Occipital lobe (tissue), 2 donors: Measurements from ENCODE around the gene JSRP1. TPM values are rescaled to one million over a fixed set of nuclear protein-coding genes. Genes with fewer than 3 reads are reported as not detected.

Source experiments
- DNase-seq: peaks from one replicate; lab custom pipeline; 2025; lab: John Stamatoyannopoulos, UW
- total RNA-seq: library from RNA; depleted of rRNA; stranded (reverse); fragments of >200 nt; gene quantifications from one replicate; pipeline ENCODE4 v1.2.3, GENCODE V29; 2014

JSRP1 gene
- total RNA-seq, 1 donor from 2014 or later: not detected

DNA sequence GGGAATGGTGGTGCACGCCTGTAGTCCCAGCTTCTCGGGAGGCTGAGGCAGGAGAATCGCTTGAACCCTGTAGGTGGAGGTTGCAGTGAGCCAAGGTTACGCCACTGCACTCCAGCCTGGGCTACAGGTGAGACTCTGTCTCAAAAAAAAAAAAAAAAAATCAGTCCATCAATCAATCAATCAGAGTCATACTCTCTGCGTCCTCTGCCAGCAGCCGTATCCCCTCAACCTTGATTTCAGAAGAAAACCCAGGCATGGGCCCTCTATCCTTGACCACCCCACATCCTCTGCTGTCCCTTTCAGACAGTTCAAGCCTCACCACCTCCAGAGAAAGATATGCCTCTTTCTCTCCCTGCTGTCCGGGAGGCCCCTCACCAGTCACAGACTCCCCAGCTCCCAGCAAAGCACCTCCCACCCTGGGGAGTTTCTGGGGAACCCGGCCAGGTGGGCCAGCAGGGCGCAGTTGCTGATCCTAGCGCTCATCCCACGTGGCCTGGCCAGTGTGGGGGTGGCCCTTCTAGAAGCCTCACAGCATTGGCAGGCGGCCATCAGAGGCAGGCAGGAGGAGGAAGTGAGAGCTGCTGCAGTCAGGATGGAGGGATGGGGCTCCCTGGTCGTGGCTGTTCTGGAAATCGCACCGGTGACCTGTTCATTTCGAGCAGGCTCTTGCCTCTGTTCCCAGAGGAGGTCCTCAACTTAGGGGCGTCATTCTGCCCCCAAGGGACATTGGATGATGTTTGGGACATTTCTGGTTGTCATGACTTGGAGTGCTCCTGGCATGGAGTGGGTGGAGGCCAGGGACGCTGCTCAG is 10.2 kb upstream of the JSRP1 start:
- peak; percentile 62 for DNase-seq

DNA sequence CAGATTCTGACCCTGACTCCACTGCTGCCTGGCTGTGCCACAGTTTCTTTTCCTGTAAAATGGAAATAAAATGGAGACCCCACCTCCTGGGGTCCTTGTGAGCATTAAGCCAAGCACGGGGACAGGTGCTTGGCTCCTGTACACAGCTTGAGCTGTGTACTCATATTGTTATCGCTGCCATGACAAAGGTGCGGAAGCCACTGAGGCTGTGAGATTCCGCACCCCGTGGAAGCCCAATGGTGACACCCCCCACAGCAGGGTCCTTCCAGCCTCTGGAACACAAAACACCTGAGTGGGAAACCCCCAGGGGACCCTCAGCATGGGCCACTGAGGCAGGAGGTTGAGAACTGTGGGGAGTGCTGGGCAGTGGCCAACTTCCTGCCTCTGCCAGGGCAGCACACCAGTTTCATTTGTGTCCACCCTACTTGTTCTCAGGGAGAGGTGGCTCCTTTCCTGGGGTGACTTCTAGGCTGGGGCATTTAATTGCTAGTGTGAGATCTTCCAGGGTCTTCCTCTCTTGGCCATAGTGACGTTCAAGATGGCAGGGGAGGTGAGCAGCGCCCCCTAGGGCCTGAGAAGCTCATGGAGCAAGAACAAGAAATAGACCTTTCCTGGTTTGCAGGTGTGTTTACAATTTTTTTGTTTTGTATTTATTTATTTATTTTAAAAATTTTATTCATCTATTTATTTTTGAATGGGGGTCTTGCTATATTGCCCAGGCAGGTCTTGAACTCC is 5.4 kb upstream of the JSRP1 start:
- no peak for DNase-seq

DNA sequence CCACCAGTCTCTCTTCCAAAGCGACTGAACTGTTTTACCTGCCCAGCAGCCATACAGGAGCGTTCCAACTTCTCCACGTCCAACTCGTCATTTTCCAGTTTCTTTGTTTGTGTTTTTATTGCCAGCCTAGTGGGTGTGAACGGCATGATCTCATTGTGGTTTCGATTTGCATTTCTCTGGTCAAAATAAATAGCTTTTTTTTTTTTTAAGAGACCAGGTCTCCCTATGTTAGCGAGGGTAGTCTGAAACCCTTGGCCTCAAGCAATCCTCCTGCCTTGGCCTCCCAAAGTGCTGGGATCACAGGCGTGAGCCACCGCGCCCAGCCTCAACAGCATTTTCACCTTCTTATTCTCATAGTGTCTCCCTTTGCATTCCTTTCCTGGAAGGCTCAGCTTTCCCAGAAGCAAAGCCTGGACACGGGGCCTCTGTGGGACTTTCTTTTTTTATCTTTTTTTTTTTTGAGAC is 4.2 kb upstream of the JSRP1 start:
- DNase-seq: no peak

DNA sequence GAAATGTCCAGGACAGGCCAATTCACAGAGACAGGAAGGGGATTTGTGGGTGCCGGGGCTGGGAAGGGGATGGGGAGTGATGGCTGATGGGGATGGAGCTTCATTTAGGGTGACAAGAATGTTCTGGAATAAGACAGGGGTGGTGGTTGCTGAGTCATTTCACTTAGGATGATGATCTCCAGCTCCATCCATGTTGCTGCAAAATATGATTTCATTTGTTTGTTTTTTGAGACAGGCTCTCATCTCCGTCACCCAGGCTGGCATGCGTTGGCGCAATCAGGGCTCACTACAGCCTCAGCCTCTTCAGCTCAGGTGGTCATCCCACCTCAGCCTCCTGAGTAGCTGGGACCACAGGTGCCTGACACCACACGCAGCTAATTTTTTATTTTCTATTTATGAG is 3.1 kb upstream of the JSRP1 start:
- no peak for DNase-seq

DNA sequence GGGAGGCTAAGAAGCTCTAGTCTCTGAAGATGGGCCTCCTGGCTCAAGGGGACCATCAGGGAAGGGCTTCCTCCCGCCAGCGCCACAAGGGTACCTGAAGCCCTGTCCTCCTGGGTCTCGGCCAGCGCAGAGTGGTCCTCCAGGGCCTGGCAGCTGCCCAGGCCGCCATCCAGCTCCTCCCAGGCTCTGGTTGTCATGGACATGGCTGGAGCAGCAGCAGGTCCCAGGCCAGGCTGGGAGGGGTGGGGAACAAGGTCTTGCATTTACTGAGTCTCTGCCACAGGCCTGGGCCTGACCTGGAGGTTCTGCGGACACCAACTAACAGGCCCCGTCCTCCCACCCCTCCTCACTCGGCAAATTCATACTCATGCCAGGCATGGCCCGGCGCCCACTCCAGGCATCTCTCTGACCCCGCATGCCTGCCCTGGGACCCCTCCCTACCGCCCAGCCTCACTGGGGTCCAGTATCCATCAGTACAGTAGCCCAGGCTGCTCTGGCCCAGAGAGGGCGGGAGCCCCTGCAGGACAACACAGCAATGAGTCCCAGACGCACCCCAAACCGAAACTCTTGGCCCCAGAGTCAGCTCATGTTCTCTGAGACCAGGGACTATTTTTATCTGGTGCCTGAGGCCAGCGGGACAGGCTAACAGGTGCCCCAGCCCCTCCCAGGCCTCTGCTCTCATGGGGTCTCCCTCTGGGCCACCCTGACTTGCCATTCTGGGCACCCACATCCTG is 938 bp downstream of the JSRP1 start:
- DNase-seq: no peak

DNA sequence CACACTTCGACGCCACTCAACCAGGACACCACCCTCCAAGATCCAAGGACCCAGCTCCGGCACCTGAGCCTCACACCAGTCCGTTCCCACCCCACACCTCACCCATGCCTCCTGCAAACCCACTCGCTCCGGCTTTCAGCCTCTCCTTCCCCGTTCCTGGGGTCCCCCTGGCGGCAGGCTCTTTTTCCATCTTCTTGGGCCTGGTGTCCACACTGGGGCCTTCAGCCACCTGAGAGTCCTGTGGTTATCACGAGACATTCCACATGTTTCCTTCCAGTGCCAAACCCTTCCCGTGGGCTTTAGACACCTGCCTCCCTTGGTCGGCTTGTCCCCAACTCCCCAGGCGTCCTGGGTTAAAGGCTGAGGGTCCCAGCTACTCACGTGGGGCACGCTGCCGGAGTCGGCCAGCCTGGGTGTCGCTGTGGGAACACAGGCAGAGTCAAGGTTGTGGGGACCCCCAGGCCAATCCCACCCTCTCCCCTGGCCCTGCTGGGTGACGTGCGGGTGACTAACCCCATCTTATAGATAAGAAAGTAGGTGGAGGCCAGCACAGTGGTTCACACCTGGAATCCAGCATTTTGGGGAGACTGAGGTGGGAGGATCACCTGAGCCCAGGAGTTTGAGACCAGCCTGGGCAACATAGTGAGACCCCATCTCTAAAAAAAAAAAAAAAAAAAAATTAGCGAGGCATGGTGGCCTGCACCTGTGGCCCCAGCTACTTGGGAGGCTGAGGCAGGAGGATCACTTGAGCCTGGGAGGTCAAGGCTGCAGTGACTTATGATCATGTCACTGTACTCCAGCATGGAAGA is 1.9 kb downstream of the JSRP1 start:
- DNase-seq: no peak

DNA sequence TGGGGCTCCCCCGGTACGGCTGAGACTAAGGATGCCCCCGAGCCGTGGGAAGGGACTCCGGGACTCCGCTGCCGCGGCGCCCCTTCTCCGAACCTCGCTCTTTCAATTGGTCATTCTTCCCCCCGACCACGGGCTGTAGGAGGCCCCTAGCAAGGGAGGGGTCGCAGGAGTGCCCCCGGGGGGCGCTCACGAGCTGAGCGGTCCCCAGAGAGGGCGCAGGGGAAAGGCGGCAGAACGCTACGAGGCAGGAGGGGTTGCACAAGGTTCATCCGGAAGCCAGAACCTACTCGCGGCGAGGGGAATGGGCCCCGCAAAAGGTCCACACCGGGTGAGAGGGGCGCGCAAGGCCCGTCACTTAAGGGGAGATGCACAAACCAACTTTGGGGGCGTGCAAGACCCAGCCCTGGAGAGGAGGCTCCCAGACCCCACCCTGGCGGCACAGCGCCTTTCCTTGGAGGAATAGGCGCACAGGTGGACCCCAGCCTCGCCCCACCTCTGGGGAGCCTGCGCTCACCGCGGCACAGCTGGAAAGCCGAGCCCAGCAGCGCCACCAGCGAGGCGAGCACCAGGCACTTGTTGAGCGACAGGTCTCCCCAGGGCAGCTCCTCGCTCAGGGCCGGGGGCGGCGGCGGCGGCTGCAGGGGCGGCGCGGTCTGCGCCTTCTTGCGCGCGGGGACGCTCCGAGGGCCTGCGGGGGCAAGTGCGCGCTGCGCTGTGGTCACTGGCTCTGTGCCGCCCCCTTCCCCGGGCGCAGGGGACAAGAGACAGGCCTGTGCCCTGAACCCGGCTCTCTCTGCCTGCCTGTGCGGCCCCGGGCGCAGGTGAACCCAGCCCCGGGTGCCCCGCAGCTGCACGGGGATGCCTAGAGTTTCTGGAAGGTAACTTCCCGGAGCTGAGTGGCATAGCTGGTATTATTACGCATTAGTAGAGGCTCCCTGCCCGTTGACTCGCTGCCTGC is 2.8 kb downstream of the JSRP1 start:
- no peak for DNase-seq

DNA sequence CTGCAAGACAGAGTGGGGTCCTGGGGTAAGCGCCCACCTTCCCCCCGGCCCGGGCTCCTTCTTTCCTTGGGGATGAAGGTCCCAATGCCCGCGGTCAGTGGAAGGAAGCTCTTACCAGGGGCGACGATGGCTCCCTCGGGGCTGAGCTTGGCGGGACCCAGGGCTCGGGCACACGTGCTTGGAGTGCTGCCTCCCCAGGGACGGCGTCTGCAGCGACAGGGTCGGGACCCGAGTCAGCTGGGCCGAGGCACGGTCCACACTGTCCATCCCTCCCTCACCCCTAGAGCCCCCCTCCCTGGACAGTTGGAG is 3.5 kb downstream of the JSRP1 start:
- DNase-seq: no peak

DNA sequence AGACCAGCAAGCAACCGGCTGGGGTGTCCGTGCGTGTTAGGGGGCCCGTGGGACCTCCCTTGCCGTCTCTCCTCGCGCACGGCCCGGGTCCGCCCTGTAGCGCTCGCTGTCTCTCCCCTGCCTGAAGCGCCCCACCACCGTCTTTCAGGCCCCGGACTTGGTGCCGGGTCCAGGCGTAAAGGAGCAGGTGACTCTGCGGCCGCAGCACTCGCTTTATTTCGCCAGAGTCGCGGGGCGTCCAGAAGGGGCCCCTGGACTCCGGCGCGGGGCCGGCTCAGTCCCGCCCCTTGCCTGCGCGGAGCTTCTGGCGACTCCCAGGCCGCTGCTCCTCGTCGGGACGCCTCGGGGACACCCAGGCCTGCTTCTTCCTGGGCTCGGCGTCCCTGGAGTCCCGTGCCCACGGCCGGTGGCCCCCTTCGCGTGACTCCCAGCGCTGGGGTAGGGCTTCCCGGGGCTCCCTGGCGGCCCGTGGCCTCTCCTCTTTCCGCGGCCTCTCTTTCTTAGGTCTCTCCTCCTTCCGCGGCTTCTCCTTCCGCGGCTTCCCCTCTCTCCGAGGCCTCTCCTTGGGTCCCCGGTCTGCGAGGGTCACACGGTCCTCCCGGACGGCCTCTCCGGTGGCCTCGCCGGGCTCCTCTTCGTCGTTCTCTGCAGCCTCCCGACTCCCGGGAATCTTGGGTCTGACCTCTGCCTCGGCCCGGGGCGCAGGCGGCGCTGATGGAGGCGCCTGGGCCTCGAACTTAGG is 4.0 kb downstream of the JSRP1 start:
- no peak for DNase-seq

DNA sequence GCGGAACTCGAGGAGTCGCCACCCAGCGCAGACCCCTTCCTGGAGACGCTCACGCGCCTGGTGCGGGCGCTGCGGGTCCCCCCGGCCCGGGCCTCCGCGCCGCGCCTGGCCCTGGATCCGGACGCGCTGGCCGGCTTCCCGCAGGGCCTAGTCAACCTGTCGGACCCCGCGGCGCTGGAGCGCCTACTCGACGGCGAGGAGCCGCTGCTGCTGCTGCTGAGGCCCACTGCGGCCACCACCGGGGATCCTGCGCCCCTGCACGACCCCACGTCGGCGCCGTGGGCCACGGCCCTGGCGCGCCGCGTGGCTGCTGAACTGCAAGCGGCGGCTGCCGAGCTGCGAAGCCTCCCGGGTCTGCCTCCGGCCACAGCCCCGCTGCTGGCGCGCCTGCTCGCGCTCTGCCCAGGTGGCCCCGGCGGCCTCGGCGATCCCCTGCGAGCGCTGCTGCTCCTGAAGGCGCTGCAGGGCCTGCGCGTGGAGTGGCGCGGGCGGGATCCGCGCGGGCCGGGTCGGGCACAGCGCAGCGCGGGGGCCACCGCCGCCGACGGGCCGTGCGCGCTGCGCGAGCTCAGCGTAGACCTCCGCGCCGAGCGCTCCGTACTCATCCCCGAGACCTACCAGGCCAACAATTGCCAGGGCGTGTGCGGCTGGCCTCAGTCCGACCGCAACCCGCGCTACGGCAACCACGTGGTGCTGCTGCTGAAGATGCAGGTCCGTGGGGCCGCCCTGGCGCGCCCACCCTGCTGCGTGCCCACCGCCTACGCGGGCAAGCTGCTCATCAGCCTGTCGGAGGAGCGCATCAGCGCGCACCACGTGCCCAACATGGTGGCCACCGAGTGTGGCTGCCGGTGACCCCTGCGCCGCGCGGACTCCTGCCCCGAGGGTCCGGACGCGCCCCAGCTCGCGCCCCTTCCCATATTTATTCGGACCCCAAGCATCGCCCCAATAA is 4.8 kb downstream of the JSRP1 start:
- DNase-seq: no peak

DNA sequence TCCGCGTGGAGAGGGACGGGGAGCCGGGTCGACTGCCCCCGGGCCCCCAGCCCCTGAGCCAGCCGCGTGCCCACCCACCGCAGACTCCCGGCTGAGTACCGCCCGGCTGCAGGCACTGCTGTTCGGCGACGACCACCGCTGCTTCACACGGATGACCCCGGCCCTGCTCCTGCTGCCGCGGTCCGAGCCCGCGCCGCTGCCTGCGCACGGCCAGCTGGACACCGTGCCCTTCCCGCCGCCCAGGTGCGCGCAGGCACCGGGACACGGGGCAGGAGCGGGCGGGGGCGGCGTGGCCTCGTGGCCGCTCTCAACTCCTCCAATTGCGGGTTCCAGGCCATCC is 5.5 kb downstream of the JSRP1 start:
- no peak for DNase-seq

DNA sequence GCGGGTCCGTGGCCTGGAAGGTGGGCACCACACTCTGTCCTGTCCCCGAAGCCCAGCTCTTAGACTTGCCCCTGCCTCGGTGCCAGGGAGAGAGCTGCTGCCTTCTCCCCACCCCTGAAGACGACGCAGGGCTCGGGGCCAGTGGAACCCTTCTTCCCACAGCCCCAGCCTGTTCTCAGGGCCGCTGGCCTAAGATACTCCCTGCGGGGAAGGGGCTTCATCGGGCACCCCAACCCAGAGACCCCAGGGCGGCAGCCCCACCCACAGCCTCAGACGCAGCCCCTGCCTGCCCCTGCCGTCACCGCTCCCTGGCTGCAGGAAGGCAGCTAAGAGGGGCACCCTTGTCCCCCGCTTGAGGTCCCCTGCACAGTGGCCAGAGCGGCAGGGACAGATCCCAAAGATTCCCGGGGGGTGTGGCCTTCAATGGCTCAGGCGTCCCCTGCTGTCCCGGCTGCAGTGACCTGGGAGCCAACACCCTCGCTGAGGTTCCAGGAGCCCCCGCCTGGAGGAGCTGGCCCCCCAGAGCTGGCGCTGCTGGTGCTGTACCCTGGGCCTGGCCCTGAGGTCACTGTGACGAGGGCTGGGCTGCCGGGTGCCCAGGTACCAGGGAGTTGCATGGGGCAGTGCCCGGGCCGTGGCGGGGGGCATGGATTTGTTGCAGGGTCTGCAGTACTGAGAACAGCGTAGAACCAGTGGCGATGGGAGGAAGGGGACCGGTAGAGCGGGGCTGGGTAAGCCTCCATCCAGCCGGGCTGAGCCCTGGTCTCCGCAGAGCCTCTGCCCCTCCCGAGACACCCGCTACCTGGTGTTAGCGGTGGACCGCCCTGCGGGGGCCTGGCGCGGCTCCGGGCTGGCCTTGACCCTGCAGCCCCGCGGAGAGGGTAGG is 6.1 kb downstream of the JSRP1 start:
- no peak for DNase-seq

DNA sequence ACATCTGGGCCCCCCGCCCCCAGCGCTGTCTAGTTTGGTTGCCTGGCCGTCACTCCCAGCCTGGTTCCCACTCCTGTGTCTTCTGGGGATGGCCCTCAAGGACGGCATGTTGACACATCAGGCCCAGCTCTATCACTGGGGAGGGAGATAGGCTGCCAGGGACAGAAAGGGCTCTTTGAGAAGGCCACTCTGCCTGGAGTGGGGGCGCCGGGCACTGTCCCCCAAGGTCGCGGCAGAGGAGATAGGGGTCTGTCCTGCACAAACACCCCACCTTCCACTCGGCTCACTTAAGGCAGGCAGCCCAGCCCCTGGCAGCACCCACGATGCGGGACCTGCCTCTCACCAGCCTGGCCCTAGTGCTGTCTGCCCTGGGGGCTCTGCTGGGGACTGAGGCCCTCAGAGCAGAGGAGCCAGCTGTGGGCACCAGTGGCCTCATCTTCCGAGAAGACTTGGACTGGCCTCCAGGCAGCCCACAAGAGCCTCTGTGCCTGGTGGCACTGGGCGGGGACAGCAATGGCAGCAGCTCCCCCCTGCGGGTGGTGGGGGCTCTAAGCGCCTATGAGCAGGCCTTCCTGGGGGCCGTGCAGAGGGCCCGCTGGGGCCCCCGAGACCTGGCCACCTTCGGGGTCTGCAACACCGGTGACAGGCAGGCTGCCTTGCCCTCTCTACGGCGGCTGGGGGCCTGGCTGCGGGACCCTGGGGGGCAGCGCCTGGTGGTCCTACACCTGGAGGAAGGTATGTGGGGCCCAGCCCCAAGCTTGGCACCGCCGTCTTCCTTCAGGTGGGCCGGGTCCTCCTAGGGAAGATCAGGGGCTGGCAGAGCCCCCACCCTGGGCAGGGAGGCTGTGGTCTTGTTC is 7.0 kb downstream of the JSRP1 start, which contains the start of gene AMH:
Gene AMH, plus strand, starts transcription at position 314 of the 857 bp plus-strand sequence. Its CDS starts 10 bp downstream, at position 324.
- DNase-seq: no peak

DNA sequence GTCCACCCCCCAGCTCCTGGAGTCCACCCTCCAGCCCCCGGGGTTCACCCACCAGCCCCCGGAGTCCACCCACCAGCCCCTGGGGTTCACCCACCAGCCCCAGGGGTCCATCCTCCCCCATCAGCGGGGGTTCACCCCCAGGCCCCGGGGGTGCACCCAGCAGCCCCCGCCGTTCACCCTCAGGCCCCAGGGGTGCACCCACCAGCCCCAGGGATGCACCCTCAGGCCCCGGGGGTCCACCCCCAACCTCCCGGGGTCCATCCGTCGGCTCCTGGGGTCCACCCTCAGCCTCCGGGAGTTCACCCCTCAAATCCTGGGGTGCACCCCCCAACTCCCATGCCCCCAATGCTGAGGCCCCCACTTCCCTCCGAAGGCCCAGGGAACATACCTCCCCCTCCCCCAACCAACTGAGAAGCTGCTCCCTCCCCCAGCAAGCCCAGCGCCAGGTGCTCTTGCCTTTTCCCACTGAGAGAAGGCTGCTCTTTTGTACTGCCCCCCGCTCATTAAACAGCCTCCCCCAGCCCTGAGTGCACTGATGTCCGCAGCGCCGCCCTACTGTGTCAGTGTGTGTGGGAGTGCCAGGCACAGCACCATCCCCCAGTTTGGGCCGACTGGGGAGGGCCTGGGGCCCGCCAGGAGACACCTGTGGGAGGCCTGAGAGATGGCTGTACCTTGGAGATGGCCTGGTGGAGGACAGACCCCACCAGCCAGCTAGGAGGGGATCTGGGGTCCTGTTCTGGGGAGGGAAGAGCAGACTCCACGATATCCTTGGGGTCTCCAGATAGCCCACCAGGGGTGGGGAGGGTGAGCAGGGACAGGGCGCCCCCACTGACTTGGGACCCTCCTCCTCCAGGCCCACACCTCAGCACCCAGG is 7.8 kb downstream of the JSRP1 start:
- no peak for DNase-seq

DNA sequence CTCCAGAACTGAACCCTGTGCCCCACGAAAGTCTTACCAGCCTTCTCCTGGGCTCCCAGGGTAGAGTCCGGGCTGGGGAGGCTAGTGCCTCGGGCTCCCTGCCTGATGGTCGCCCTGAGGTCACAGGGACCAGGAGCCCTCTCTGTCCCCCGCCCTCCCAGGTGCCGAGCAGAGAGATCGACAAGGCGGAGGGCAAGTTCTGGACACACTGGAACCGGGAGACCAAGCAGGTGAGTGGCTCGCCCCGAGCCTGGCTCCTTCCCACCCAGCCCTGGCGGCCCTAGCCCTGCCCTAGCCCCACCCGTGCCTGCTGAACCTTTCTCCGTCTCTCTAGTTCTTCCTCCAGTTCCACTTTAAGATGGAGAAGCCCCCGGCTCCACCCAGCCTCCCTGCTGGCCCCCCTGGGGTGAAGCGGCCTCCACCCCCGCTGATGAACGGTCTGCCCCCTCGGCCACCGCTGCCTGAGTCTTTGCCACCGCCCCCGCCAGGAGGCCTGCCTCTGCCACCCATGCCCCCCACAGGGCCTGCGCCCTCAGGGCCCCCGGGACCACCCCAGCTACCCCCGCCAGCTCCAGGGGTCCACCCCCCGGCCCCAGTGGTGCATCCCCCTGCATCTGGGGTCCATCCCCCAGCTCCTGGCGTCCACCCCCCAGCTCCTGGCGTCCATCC is 8.7 kb downstream of the JSRP1 start:
- no peak for DNase-seq
